ENCODE data around the gene VAT1. TPM values are rescaled to one million over a fixed set of nuclear protein-coding genes. Genes with fewer than 3 reads are reported as not detected.
A peak's percentile ranks its signal among the peaks of the same experiment; 100 is the strongest.

Gene VAT1
- total RNA-seq, 1 donor from 2014 or later: 413 TPM

GRCh38 chr17:43051969-43052368 lies 29.8 kb upstream of the VAT1 start:
- no peak overlapping the region for H3K27ac ChIP-seq (ENCODE audit: low read depth, low read length)
- H3K4me1 ChIP-seq (ENCODE audit: insufficient read depth, low read length): no peaks in the 10 kb centered on the region
- DNase-seq (ENCODE audit: low read depth) (peak; percentile 13), FAIRE-seq (no peak)
- Mint-ChIP-seq H3K9me3 (ENCODE audit: unreplicated experiment) (no peaks in the 10 kb centered on the region), H3K36me3 (ENCODE audit: low read depth, unreplicated experiment) (no peaks in the 10 kb centered on the region), H3K27ac (ENCODE audit: unreplicated experiment) (no peak overlapping the region), H3K27me3 (ENCODE audit: low read depth, unreplicated experiment) (peaks cover 2% of the 10 kb centered on the region), H3K4me1 (ENCODE audit: low read depth, unreplicated experiment) (no peaks in the 10 kb centered on the region), H3K4me3 (ENCODE audit: unreplicated experiment) (no peak overlapping the region)
- H3K36me3 ChIP-seq (ENCODE audit: insufficient read depth, low read length): no peaks in the 10 kb centered on the region
- no peaks in the 10 kb centered on the region for H4K20me1 ChIP-seq (ENCODE audit: insufficient read depth, low read length)
- H2AFZ ChIP-seq (ENCODE audit: low read depth, low read length): no peak overlapping the region
- H3K27me3 ChIP-seq (ENCODE audit: insufficient read depth, low read length): no peaks in the 10 kb centered on the region
- no peaks in the 10 kb centered on the region for H3K9me3 ChIP-seq (ENCODE audit: insufficient read depth, low read depth, low read length)
- TF ChIP-seq CTCF (IDR thresholded peaks at IDR 0.05; ENCODE audit: insufficient read depth, low read depth, low read length): no peak
- TF ChIP-seq EZH2 (IDR thresholded peaks at IDR 0.05; ENCODE audit: insufficient read depth, low read length): no peak
- H3K9ac ChIP-seq (ENCODE audit: low read length): no peak overlapping the region
- no peaks in the 10 kb centered on the region for H3K79me2 ChIP-seq (ENCODE audit: insufficient read depth, low read length)
- H3K4me3 ChIP-seq (ENCODE audit: insufficient read depth, low read depth, low read length): no peak overlapping the region
- H3K4me2 ChIP-seq (ENCODE audit: low read length): no peak overlapping the region

- H3K27ac Mint-ChIP-seq (ENCODE audit: unreplicated experiment): no peak overlapping the region
Observed at GRCh38 chr17:43044024-43044423, 21.8 kb upstream of the VAT1 start.

More at GRCh38 chr17:43044024-43044423, 21.8 kb upstream of the VAT1 start:
- DNase-seq (ENCODE audit: low read depth) (no peak), FAIRE-seq (no peak)
- Histone ChIP-seq H3K36me3 (ENCODE audit: insufficient read depth, low read length) (peaks cover 3% of the 10 kb centered on the region), H3K79me2 (ENCODE audit: insufficient read depth, low read length) (no peaks in the 10 kb centered on the region), H3K4me2 (ENCODE audit: low read length) (no peak overlapping the region), H4K20me1 (ENCODE audit: insufficient read depth, low read length) (no peaks in the 10 kb centered on the region), H3K27me3 (ENCODE audit: insufficient read depth, low read length) (no peaks in the 10 kb centered on the region), H3K4me3 (ENCODE audit: insufficient read depth, low read depth, low read length) (no peak overlapping the region), H3K27ac (ENCODE audit: low read depth, low read length) (no peak overlapping the region), H3K9me3 (ENCODE audit: insufficient read depth, low read depth, low read length) (no peaks in the 10 kb centered on the region), H3K4me1 (ENCODE audit: insufficient read depth, low read length) (no peaks in the 10 kb centered on the region), H3K9ac (ENCODE audit: low read length) (no peak overlapping the region), H2AFZ (ENCODE audit: low read depth, low read length) (no peak overlapping the region)
- Mint-ChIP-seq H3K4me3 (ENCODE audit: unreplicated experiment) (no peak overlapping the region), H3K36me3 (ENCODE audit: low read depth, unreplicated experiment) (no peaks in the 10 kb centered on the region), H3K27me3 (ENCODE audit: low read depth, unreplicated experiment) (peaks cover 2% of the 10 kb centered on the region), H3K4me1 (ENCODE audit: low read depth, unreplicated experiment) (peaks cover 5% of the 10 kb centered on the region), H3K9me3 (ENCODE audit: unreplicated experiment) (no peaks in the 10 kb centered on the region)
- TF ChIP-seq EZH2 (IDR thresholded peaks at IDR 0.05; ENCODE audit: insufficient read depth, low read length): no peak
- no peak for TF ChIP-seq CTCF (IDR thresholded peaks at IDR 0.05; ENCODE audit: insufficient read depth, low read depth, low read length)

Measured in astrocyte (in vitro differentiated cells and primary cell).